ENCODE measurements around the gene SCAMP5.

GRCh38 chr15:74997543-74997942, 2.2 kb downstream of the SCAMP5 start:
- TF ChIP-seq, protein P1, sequence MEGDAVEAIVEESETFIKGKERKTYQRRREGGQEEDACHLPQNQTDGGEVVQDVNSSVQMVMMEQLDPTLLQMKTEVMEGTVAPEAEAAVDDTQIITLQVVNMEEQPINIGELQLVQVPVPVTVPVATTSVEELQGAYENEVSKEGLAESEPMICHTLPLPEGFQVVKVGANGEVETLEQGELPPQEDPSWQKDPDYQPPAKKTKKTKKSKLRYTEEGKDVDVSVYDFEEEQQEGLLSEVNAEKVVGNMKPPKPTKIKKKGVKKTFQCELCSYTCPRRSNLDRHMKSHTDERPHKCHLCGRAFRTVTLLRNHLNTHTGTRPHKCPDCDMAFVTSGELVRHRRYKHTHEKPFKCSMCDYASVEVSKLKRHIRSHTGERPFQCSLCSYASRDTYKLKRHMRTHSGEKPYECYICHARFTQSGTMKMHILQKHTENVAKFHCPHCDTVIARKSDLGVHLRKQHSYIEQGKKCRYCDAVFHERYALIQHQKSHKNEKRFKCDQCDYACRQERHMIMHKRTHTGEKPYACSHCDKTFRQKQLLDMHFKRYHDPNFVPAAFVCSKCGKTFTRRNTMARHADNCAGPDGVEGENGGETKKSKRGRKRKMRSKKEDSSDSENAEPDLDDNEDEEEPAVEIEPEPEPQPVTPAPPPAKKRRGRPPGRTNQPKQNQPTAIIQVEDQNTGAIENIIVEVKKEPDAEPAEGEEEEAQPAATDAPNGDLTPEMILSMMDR (IDR thresholded peaks at IDR 0.05), result no peak
- no peak for TF ChIP-seq POLR2AphosphoS5 (IDR thresholded peaks at IDR 0.05)

All from esophagus muscularis mucosa (tissue), 3 donors.